ENCODE measurements around the gene MAP3K6.

The MAP3K6 gene

DNA sequence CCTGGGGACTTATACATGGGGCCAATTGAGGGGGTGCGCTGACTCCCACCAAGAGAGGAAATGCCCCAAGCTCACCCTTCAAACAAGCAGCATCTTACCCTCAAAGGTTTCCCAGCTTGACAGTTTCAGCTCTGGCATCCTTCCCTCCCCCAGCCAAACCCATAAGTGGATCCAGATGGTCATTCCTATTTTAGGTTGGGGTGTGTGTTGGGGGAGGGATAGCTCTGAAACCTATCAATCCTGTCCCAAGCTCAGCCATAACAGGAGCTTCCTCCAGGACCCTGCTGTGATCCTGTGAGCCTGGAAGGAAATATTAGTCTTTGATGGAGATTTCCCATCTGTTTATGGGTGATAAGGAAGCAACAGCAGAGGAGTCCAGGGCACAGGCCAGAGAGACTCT lies 48.2 kb downstream of the MAP3K6 start:
- TF ChIP-seq FOXK2 (IDR thresholded peaks at IDR 0.05): no peak
- TF ChIP-seq ZNF384 (IDR thresholded peaks at IDR 0.05): no peak
- TF ChIP-seq L3MBTL2 (conservative IDR thresholded peaks at IDR 0.05): no peak
- TF ChIP-seq HDGF (IDR thresholded peaks at IDR 0.05; ENCODE audit: borderline replicate concordance): no peak
- no peak for TF ChIP-seq ARNT (IDR thresholded peaks at IDR 0.05)
- no peak for TF ChIP-seq FOXM1 (IDR thresholded peaks at IDR 0.05; ENCODE audit: borderline replicate concordance)
- no peak for TF ChIP-seq LEF1 (IDR thresholded peaks at IDR 0.05; ENCODE audit: borderline replicate concordance)
- TF ChIP-seq SP1 (IDR thresholded peaks at IDR 0.05): no peak
- no peak for TF ChIP-seq ELF4 (IDR thresholded peaks at IDR 0.05)
- TF ChIP-seq, protein P1, sequence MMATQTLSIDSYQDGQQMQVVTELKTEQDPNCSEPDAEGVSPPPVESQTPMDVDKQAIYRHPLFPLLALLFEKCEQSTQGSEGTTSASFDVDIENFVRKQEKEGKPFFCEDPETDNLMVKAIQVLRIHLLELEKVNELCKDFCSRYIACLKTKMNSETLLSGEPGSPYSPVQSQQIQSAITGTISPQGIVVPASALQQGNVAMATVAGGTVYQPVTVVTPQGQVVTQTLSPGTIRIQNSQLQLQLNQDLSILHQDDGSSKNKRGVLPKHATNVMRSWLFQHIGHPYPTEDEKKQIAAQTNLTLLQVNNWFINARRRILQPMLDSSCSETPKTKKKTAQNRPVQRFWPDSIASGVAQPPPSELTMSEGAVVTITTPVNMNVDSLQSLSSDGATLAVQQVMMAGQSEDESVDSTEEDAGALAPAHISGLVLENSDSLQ (IDR thresholded peaks at IDR 0.05): no peak
- TF ChIP-seq TARDBP (IDR thresholded peaks at IDR 0.05): no peak
- TF ChIP-seq NFRKB (IDR thresholded peaks at IDR 0.05): no peak
- TF ChIP-seq BHLHE40 (IDR thresholded peaks at IDR 0.05; ENCODE audit: borderline replicate concordance): no peak
- no peak for TF ChIP-seq FOXA1 (IDR thresholded peaks at IDR 0.05)
- no peak for TF ChIP-seq CTBP1 (IDR thresholded peaks at IDR 0.05; ENCODE audit: borderline replicate concordance)
- no peak for TF ChIP-seq SUZ12 (IDR thresholded peaks at IDR 0.05)
- no peak for DNase-seq (ENCODE audit: extremely low spot score)
- CTCF ChIA-PET: no interaction called here
- POLR2A ChIA-PET: interaction anchor here (1.1 to 1.2 kb wide), 2 partner anchors 47 to 48 kb away, joined by 3 to 5 read pairs; partner anchors contain the start of gene MAP3K6

DNA sequence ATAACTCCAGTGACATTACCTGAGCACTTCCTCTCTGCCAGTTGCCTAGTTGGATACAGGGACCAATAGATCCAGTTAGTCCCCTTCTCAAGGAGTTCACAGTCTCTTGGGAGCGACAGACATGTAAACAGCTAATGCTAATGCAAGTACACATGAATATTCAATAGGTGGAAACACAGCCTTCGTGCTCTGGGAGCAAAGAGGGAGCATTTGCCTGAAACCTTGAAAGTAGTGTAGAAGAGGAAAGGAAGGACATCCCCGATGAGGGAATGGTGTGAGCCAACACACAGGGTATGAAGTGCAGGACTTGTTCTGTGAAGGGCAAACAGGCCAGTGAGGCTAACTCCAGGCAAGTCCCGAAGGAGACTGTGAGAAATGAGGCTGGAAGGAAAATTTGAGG lies 48.6 kb downstream of the MAP3K6 start:
- no peak for DNase-seq (ENCODE audit: extremely low spot score)
- ChIA-PET POLR2A (interaction anchor here (1.1 to 1.2 kb wide), 2 partner anchors 47 to 49 kb away, joined by 3 to 5 read pairs; partner anchors contain the start of gene MAP3K6), CTCF (no interaction called here)
- TF ChIP-seq BHLHE40 (IDR thresholded peaks at IDR 0.05; ENCODE audit: borderline replicate concordance) (no peak), LEF1 (IDR thresholded peaks at IDR 0.05; ENCODE audit: borderline replicate concordance) (no peak), SP1 (IDR thresholded peaks at IDR 0.05) (no peak), FOXA1 (IDR thresholded peaks at IDR 0.05) (no peak), FOXK2 (IDR thresholded peaks at IDR 0.05) (no peak), CTBP1 (IDR thresholded peaks at IDR 0.05; ENCODE audit: borderline replicate concordance) (no peak), TARDBP (IDR thresholded peaks at IDR 0.05) (no peak), ZNF384 (IDR thresholded peaks at IDR 0.05) (no peak), ELF4 (IDR thresholded peaks at IDR 0.05) (no peak), SUZ12 (IDR thresholded peaks at IDR 0.05) (no peak), ARNT (IDR thresholded peaks at IDR 0.05) (no peak), HDGF (IDR thresholded peaks at IDR 0.05; ENCODE audit: borderline replicate concordance) (no peak), FOXM1 (IDR thresholded peaks at IDR 0.05; ENCODE audit: borderline replicate concordance) (no peak), NFRKB (IDR thresholded peaks at IDR 0.05) (no peak), L3MBTL2 (conservative IDR thresholded peaks at IDR 0.05) (no peak)
- TF ChIP-seq, protein P1 (IDR thresholded peaks at IDR 0.05): no peak

DNA sequence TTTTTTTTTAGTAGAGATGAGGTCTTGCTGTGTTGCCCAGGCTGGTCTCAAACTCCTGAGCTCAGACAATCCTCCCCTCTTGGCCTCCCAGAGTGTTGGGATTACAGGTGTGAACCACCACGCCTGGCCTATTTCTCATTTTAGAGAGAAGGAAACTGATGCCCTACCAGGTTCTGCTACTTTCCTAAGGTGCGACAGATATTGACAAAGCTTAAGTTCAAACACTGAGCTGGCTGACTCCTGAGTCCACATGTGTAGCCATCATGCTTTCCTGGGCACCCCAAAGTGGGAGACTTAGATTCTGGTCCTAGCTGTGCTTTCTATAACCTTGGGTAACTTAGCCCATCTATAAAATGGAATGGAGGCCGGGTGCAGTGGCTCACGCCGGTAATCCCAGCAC lies 49.9 kb downstream of the MAP3K6 start:
- ChIA-PET POLR2A (interaction anchor here (1.2 kb wide), 1 partner anchor 50 kb away, joined by 4 read pairs; the partner anchor contains the start of gene MAP3K6), CTCF (interaction anchor here (0.6 to 1.1 kb wide), 2 partner anchors 10 to 273 kb away, joined by 3 to 5 read pairs; no protein-coding TSS in a partner anchor)
- DNase-seq (ENCODE audit: extremely low spot score): no peak
- TF ChIP-seq ARNT (IDR thresholded peaks at IDR 0.05) (no peak), FOXA1 (IDR thresholded peaks at IDR 0.05) (no peak), SP1 (IDR thresholded peaks at IDR 0.05) (no peak), LEF1 (IDR thresholded peaks at IDR 0.05; ENCODE audit: borderline replicate concordance) (no peak), ELF4 (IDR thresholded peaks at IDR 0.05) (no peak), FOXM1 (IDR thresholded peaks at IDR 0.05; ENCODE audit: borderline replicate concordance) (no peak)

DNA sequence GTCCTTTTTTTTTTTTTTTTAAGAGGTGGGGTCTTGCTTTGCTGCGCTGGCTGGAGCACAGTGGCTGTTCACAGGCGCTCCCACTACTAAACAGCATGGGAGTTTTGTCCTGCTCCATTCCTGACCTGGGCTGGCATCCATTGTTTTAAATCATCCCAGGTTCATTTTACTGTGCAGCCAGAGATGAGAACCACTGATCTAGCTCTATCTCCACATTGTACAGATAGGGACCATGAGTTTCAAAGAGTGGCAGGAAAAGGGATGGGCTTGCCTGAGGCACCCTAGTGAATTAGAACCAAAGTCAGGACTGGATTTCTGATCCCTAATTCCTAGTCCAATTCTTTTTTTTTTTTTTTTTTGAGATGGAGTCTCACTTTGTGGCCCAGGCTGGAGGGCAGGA lies 52.0 kb downstream of the MAP3K6 start:
- TF ChIP-seq FOXK2 (IDR thresholded peaks at IDR 0.05) (no peak), HDGF (IDR thresholded peaks at IDR 0.05; ENCODE audit: borderline replicate concordance) (no peak), CTBP1 (IDR thresholded peaks at IDR 0.05; ENCODE audit: borderline replicate concordance) (no peak), FOXM1 (IDR thresholded peaks at IDR 0.05; ENCODE audit: borderline replicate concordance) (no peak), ZNF384 (IDR thresholded peaks at IDR 0.05) (no peak)
- DNase-seq (ENCODE audit: extremely low spot score): no peak
- ChIA-PET CTCF (interaction anchor here (0.8 kb wide), 1 partner anchor 52 kb away, joined by 4 read pairs; the partner anchor contains the start of gene MAP3K6), POLR2A (no interaction called here)

DNA sequence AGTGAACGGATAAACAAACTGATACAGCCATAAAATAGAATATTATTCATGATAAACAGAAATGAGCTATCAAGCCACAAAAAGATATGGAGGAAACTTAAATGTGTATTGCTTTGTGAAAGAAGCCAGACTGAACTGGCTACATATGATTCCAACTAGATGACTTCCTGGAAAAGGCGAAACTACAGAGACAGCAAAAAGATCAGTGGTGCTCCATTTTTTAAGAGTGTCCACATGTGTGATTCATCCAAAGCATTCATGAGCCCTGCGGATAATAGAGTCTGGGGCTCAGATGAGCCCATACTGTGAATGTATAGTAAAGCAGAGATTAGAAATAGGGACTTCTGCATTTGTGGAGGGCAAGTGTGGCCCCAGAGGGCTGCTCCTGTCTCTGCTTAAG lies 52.6 kb downstream of the MAP3K6 start:
- TF ChIP-seq ZNF384 (IDR thresholded peaks at IDR 0.05): no peak
- TF ChIP-seq ELF4 (IDR thresholded peaks at IDR 0.05): no peak
- no peak for TF ChIP-seq SP1 (IDR thresholded peaks at IDR 0.05)
- TF ChIP-seq NFRKB (IDR thresholded peaks at IDR 0.05): no peak
- no peak for TF ChIP-seq CTBP1 (IDR thresholded peaks at IDR 0.05; ENCODE audit: borderline replicate concordance)
- TF ChIP-seq FOXK2 (IDR thresholded peaks at IDR 0.05): no peak
- ChIA-PET POLR2A (no interaction called here), CTCF (interaction anchor here (0.6 to 0.8 kb wide), 5 partner anchors 14 to 268 kb away, joined by 3 to 4 read pairs (median 3); partner anchors contain the start of gene MAP3K6)
- DNase-seq (ENCODE audit: extremely low spot score): no peak

DNA sequence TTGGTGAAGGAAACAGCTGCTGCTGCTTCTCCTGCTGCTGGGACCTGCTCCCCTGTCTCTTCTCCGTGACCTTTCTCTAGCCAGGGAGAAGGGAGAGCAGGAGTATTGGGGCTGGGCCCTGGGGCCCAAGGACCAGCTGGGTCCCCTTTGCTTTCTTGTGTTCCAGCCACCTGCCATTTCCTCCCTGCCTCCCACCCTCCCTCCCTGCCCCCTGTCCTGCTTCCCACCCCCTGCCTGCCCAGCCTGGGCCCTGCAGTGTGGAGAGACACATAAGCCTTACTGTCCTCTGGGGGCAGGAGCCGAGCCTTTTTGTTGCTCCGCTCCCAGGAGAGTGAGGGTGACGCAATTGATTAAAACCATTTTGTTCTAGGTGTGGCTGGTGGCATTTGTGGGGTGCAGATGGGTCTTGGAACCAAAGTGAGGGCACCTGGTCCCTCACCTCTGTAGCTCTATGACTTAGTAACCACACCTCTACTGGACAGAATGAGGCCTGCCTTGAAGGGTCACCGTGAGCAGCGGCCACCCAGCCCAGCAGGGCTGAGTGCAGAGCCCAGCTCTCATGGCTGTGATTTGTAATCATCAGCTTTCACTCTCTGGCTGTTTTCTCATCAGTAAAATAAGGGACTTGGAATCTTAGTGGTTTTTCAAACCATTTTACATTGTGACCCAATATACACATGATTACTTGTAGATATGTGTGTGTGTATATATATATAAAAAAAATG lies 58.7 kb downstream of the MAP3K6 start:
- CTCF ChIA-PET: interaction anchor here (1.1 to 1.6 kb wide), 3 partner anchors 9 to 208 kb away, joined by 3 to 8 read pairs (median 4); no protein-coding TSS in a partner anchor
- DNase-seq (ENCODE audit: extremely low spot score): no peak
- TF ChIP-seq ELF4 (IDR thresholded peaks at IDR 0.05): no peak
- no peak for TF ChIP-seq NFRKB (IDR thresholded peaks at IDR 0.05)
- no peak for TF ChIP-seq BHLHE40 (IDR thresholded peaks at IDR 0.05; ENCODE audit: borderline replicate concordance)
- no peak for TF ChIP-seq ZNF384 (IDR thresholded peaks at IDR 0.05)
- TF ChIP-seq SP1 (IDR thresholded peaks at IDR 0.05): no peak
- POLR2A ChIA-PET: no interaction called here
